SK-N-SH (cell line): ENCODE results near the gene FCN3. TPM values are rescaled to one million over a fixed set of nuclear protein-coding genes. Genes with fewer than 3 reads are reported as not detected.

Experiments used
- CTCF ChIA-PET: fragments of 300-600, 350-600 bp; formaldehyde crosslinking; extraction: SDS; loops from one replicate; lab custom pipeline; 2021; lab: Yijun Ruan, JAX
- POLR2A ChIA-PET: fragments of 350-600 bp; sonication (Branson Sonifier 250); formaldehyde crosslinking; extraction: SDS; loops from one replicate; lab custom pipeline; 2020; ENCODE audit warnings: antibody characterized with exemption, inconsistent platforms; lab: Yijun Ruan, JAX
- DNase-seq: peaks from one replicate; pipeline ENCODE4 v3.0.0; 2012
- H2AFZ ChIP-seq: fragments of 200-600 bp; sonication (generic); 2 replicates; pipeline ENCODE4 v1.8.1; 2016; ENCODE audit warnings: antibody characterized with exemption, mild to moderate bottlenecking, low read depth
- H3F3A ChIP-seq: fragments of 200-600 bp; sonication (generic); replicated peaks from 2 replicates; pipeline ENCODE3; 2016; ENCODE audit warnings: antibody characterized with exemption, mild to moderate bottlenecking; ENCODE audit not compliant: insufficient read depth
- H3K27ac ChIP-seq, 2 experiments: fragments of 200-500 bp in 1 of 2; fragments of 200-600 bp in 1 of 2; sonication (Bioruptor generic) in 1 of 2; sonication (generic), shearing (Covaris generic) in 1 of 2; 2 replicates each; pipeline versions ENCODE4 v1.5.1 to v1.6.1; 2014 to 2016; ENCODE audit warnings: low read depth in 2 of 2, inconsistent platforms in 1 of 2, low read length in 1 of 2, mild to moderate bottlenecking in 1 of 2, mixed read lengths in 1 of 2
- H3K27me3 ChIP-seq: fragments of 200-600 bp; sonication (generic), shearing (Covaris generic); 2 replicates; pipeline ENCODE4 v1.6.1; 2016; ENCODE audit warnings: mixed run types; ENCODE audit not compliant: insufficient read depth
- H3K36me3 ChIP-seq, 2 experiments: fragments of 200-500 bp in 1 of 2; fragments of 200-600 bp in 1 of 2; sonication (Bioruptor generic) in 1 of 2; sonication (generic) in 1 of 2; replicated peaks in 1 of 2; 2 replicates each; pipeline versions ENCODE3 to v1.5.1; 2014 to 2016; ENCODE audit warnings: low read length in 1 of 2, mild to moderate bottlenecking in 1 of 2; ENCODE audit not compliant: insufficient read depth in 2 of 2, control insufficient read depth in 1 of 2
- H3K4me1 ChIP-seq, 2 experiments: fragments of 200-500 bp in 1 of 2; fragments of 200-600 bp in 1 of 2; sonication (Bioruptor generic) in 1 of 2; sonication (generic), shearing (Covaris generic) in 1 of 2; 2 replicates each; pipeline versions ENCODE4 v1.5.1 to v1.6.1; 2014 to 2016; ENCODE audit warnings: low read depth in 1 of 2, low read length in 1 of 2, mixed run types in 1 of 2; ENCODE audit not compliant: insufficient read depth in 2 of 2, control insufficient read depth in 1 of 2
- H3K4me2 ChIP-seq: fragments of 200-600 bp; sonication (generic), shearing (Covaris generic); 2 replicates; pipeline ENCODE4 v1.6.1; 2017; ENCODE audit warnings: mixed run types
- H3K4me3 ChIP-seq, 2 experiments: fragments of 200-500 bp in 1 of 2; fragments of 200-600 bp in 1 of 2; sonication (Bioruptor generic) in 1 of 2; sonication (generic), shearing (Covaris generic) in 1 of 2; 2 replicates each; pipeline versions ENCODE4 v1.5.1 to v1.8.1; 2014 to 2016; ENCODE audit warnings: low read depth in 2 of 2, inconsistent platforms in 1 of 2, low read length in 1 of 2, mild to moderate bottlenecking in 1 of 2, mixed read lengths in 1 of 2, moderate library complexity in 1 of 2
- H3K79me2 ChIP-seq: fragments of 200-600 bp; sonication (generic); 2 replicates; pipeline ENCODE4 v1.8.1; 2017; ENCODE audit warnings: mild to moderate bottlenecking; ENCODE audit not compliant: insufficient read depth
- H3K9ac ChIP-seq: fragments of 200-600 bp; sonication (generic); 2 replicates; pipeline ENCODE4 v1.6.1; 2017; ENCODE audit warnings: mixed run types
- H3K9me2 ChIP-seq: fragments of 200-600 bp; sonication (generic); 2 replicates; pipeline ENCODE4 v1.6.1; 2017; ENCODE audit warnings: mixed run types
- H3K9me3 ChIP-seq: fragments of 200-600 bp; sonication (generic); 2 replicates; pipeline ENCODE4 v1.6.1; 2017; ENCODE audit warnings: mixed run types, mild to moderate bottlenecking, moderate library complexity
- H4K20me1 ChIP-seq: fragments of 200-600 bp; sonication (generic); 2 replicates; pipeline ENCODE4 v1.6.1; 2017; ENCODE audit warnings: mild to moderate bottlenecking, mixed run types; ENCODE audit not compliant: insufficient read depth
- ELF1 ChIP-seq: IDR thresholded peaks from 2 replicates; pipeline ENCODE4 v1.4.0; 2012
- EZH2phosphoT487 ChIP-seq: fragments of 200-600 bp; sonication (generic); IDR thresholded peaks from 2 replicates; pipeline ENCODE4 v1.6.1; 2017; ENCODE audit warnings: low read depth, mixed run types, mild to moderate bottlenecking, antibody characterized with exemption, moderate library complexity, borderline replicate concordance
- FOSL2 ChIP-seq: IDR thresholded peaks from 2 replicates; pipeline ENCODE4 v1.4.0; 2012; ENCODE audit warnings: low read depth, mild to moderate bottlenecking, moderate library complexity, borderline replicate concordance
- FOXM1 ChIP-seq: IDR thresholded peaks from 2 replicates; pipeline ENCODE4 v1.4.0; 2012; ENCODE audit warnings: low read depth, mild to moderate bottlenecking
- JUND ChIP-seq: IDR thresholded peaks from 2 replicates; pipeline ENCODE4 v1.4.0; 2012
- NFIC ChIP-seq: IDR thresholded peaks from 2 replicates; pipeline ENCODE4 v1.4.0; 2012; ENCODE audit warnings: borderline replicate concordance
- NRF1 ChIP-seq: IDR thresholded peaks from 2 replicates; pipeline ENCODE4 v1.6.1; 2012; ENCODE audit warnings: low read depth, mild to moderate bottlenecking, low read length
- RAD21 ChIP-seq: IDR thresholded peaks from 2 replicates; pipeline ENCODE4 v1.6.1; 2012; ENCODE audit warnings: mild to moderate bottlenecking, low read length
- RCOR1 ChIP-seq: fragments of 150-350 bp; IDR thresholded peaks from 2 replicates; pipeline ENCODE4 v1.6.1; 2017; ENCODE audit warnings: antibody characterized with exemption, low read length
- SIN3A ChIP-seq: IDR thresholded peaks from 2 replicates; pipeline ENCODE4 v1.6.1; 2012; ENCODE audit warnings: low read depth, mild to moderate bottlenecking, low read length, moderate library complexity, borderline replicate concordance
- TCF12 ChIP-seq: IDR thresholded peaks from 2 replicates; pipeline ENCODE4 v1.4.0; 2012
- TEAD4 ChIP-seq: IDR thresholded peaks from 2 replicates; pipeline ENCODE4 v1.4.0; 2012; ENCODE audit warnings: mild to moderate bottlenecking, borderline replicate concordance; ENCODE audit not compliant: insufficient read depth
- YY1 ChIP-seq: IDR thresholded peaks from 2 replicates; pipeline ENCODE4 v1.4.0; 2012; ENCODE audit warnings: low read depth, mild to moderate bottlenecking
- WGBS: methylation state at CpG from one replicate; pipeline ENCODE4 v1.1.6; 2017; ENCODE audit warnings: low lambda C conversion rate; 5-methylcytosine and 5-hydroxymethylcytosine counted together
- polyA plus RNA-seq, 3 experiments: library from polyadenylated mRNA; depleted of rRNA; stranded (reverse); fragments of >200 nt; gene quantifications; 2 replicates each; pipeline ENCODE4 v1.2.3, GENCODE V29; 2012
- TF ChIP-seq, protein P1 (sequence below): IDR thresholded peaks from 2 replicates; pipeline ENCODE4; 2012
- TF ChIP-seq, protein P2 (sequence below): IDR thresholded peaks from 2 replicates; pipeline ENCODE4 v1.4.0; 2012; ENCODE audit warnings: low read depth

Gene FCN3
- polyA plus RNA-seq, 1 of the 3 experiments (the other 2 are of a cell fraction) = not detected

DNA sequence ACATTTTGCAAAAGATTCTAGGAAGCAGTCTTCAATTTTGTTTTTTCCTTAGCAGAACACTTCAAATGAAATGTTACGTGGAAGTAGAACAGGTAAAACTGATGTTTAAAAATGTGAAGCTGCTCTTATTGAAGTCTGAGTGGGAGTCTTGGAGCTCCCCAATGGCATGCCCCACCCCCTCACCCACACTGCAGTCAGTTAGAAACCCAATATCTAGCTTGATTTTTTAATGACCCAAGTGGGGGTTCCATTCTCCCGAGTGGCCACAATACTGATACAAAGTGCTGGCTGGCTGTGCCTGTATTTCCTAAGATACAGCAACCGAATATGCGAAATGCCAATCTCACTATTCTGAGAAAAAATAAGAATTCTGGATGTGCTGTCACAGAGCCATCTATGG lies 49.1 kb upstream of the FCN3 start:
- Histone ChIP-seq H3F3A (peaks cover 10% of the 10 kb centered on the region), H3K4me2 (no peak overlapping the region), H3K4me1 (peaks cover 6 to 9% of the 10 kb centered on the region in 2 experiments; a peak in 3 of 4 replicates), H4K20me1 (peaks cover 6% of the 10 kb centered on the region), H3K27me3 (no peaks in the 10 kb centered on the region), H3K27ac (no peak overlapping the region), H3K9me3 (no peaks in the 10 kb centered on the region), H3K36me3 (peaks cover 11 to 25% of the 10 kb centered on the region in 2 experiments), H3K79me2 (peaks cover 71% of the 10 kb centered on the region), H3K9me2 (no peaks in the 10 kb centered on the region), H3K9ac (no peak overlapping the region), H2AFZ (no peak overlapping the region), H3K4me3 (no peak overlapping the region)
- no peak for TF ChIP-seq ELF1
- no peak for TF ChIP-seq NRF1
- TF ChIP-seq, protein P1, sequence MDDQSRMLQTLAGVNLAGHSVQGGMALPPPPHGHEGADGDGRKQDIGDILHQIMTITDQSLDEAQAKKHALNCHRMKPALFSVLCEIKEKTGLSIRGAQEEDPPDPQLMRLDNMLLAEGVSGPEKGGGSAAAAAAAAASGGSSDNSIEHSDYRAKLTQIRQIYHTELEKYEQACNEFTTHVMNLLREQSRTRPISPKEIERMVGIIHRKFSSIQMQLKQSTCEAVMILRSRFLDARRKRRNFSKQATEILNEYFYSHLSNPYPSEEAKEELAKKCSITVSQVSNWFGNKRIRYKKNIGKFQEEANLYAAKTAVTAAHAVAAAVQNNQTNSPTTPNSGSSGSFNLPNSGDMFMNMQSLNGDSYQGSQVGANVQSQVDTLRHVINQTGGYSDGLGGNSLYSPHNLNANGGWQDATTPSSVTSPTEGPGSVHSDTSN = no peak
- DNase-seq = no peak
- POLR2A ChIA-PET = no interaction called here
- whole genome bisulfite sequencing = 96% methylated on average over 4 of the region's 4 CpGs
- CTCF ChIA-PET = interaction anchor here (0.7 to 16.9 kb wide), 5 partner anchors 32 to 239 kb away, joined by 3 to 111 read pairs (median 6); partner anchors contain the start of gene AHDC1

DNA sequence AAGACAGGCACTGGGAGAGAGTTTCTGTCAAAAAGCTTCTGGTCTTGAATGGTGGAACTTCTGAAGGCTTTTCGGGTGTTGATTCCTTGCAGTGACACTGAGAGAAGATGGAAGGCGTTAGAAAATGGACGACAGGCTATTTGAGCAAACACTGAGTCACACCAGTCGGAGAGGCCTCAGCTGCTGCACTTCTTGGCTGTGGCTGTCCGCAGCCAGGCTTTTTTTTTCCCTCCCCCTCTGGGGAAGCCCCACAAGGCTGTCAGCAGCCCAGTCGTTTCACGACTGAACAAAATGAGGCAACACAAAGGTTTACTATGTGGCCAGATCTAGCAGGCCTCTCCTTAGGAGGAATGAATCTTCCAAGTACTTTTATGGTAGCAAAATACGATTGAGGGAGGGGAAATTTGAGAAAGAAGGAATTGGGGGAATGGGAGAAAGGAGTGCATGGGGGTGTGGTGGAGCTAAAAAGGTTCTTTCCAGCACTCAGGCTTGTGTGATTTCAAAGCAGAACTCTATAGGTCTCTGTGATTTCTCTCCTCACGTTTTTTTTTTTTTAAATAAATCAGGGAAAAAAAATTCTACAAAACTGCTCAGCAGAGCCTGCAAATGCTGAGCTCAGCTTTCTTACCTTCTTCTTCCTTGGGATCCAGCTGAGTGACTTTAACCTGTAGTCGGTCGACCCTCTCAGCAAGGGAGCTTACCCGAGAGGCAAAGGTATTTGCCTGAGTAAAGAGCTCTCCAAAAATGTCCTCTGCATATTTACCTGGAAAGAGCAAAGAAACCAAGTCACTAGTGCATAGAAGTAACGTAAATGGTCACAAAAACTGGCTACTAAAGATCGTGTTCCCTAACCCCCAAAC lies 43.9 kb upstream of the FCN3 start:
- Histone ChIP-seq H4K20me1 (peaks cover 4% of the 10 kb centered on the region), H3K27me3 (no peaks in the 10 kb centered on the region), H3K27ac (peak overlapping the region; percentile 26 to 67; a peak in 3 of 4 replicates), H3K9ac (peak overlapping the region; percentile 33; the same call in 1 of the 2 replicates), H3K4me2 (no peak overlapping the region; the same call in 1 of the 2 replicates), H3K4me1 (peaks cover 0 to 14% of the 10 kb centered on the region in 2 experiments; a peak in 1 of 4 replicates), H3K9me2 (no peaks in the 10 kb centered on the region), H3F3A (peaks cover 16% of the 10 kb centered on the region), H2AFZ (peak overlapping the region; percentile 65; the same call in 1 of the 2 replicates), H3K79me2 (peaks cover 47% of the 10 kb centered on the region), H3K4me3 (no peak overlapping the region), H3K9me3 (no peaks in the 10 kb centered on the region), H3K36me3 (peaks cover 44 to 47% of the 10 kb centered on the region in 2 experiments)
- ChIA-PET POLR2A (no interaction called here), CTCF (interaction anchor here (0.8 to 16.9 kb wide), 4 partner anchors 24 to 188 kb away, joined by 3 to 111 read pairs (median 12); partner anchors contain the start of gene AHDC1)
- DNase-seq = no peak
- TF ChIP-seq FOSL2 (peak; percentile 67), FOXM1 (no peak), SIN3A (peak; percentile 81; the same call in 1 of the 2 replicates), NFIC (peak; percentile 12; the same call in 1 of the 2 replicates), RCOR1 (no peak), RAD21 (no peak), TCF12 (peak; percentile 37), YY1 (peak; percentile 92), JUND (peak; percentile 34; the same call in 1 of the 2 replicates), EZH2phosphoT487 (no peak), TEAD4 (peak; percentile 75)
- TF ChIP-seq, protein P1 = peak; percentile 29; the same call in 1 of the 2 replicates
- TF ChIP-seq, protein P2, sequence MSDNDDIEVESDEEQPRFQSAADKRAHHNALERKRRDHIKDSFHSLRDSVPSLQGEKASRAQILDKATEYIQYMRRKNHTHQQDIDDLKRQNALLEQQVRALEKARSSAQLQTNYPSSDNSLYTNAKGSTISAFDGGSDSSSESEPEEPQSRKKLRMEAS = 0 out of 2 replicates have a peak, but pooled peaks have one; percentile 21
- 50% methylated on average over 14 of the region's 14 CpGs for WGBS
